Measurements from ENCODE around the gene NAV1. TPM values are rescaled to one million over a fixed set of nuclear protein-coding genes. Genes with fewer than 3 reads are reported as not detected.
A peak's percentile ranks its signal among the peaks of the same experiment; 100 is the strongest.

Gene NAV1
- polyA plus RNA-seq, 2 of the 4 experiments (the other 2 are of a cell fraction) = 3.7 to 8.4 TPM

DNA sequence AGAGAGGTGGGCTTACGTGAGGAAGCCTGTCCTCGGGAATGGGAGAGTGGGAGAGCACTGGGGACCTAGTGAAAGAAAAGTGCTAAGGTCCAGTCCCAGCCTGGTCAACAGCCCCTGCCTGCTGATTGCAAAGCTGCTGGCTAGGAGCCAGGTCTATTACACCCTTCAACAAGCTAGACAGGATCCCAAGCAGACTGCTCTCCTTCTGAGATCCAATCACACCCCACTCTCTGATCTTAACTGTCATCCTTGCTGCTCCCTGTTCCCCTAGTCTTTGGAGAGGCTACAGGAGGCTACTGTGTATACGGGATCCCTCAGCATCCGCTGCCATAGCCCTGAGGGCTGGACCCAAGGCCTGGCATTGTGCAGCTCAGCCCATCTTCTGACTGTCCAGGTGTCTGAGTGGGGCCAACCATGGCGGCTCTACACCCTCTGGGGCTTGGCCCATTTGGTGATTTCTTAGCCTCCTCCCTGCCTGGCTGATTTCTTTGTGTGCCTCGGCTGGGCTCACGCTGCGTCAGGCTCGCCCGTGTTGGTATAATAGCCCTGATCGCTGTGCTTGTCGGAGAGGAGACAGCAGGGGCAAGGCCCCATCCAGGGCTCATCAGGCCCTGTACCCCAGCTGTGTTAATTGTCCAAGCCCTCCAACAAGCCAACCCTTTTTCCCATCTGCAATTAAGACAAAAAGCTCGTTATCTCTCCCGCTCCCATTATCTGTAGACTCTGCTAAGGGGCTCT, 43.9 kb downstream of the NAV1 start:
- ATAC-seq (peak; percentile 45 to 51; a peak in 3 of 6 replicates), FAIRE-seq (no peak), DNase-seq (ENCODE audit: low read depth in 1 of 2, low spot score in 1 of 2) (no peak)
- no peak overlapping the region for H3K4me3 ChIP-seq
- ChIA-PET CTCF (interaction anchor here (0.9 to 9.5 kb wide), 15 partner anchors 9 to 211 kb away, joined by 3 to 84 read pairs (median 6); no protein-coding TSS in a partner anchor), POLR2A (interaction anchor here (0.7 kb wide), 1 partner anchor 39 kb away, joined by 3 read pairs; no protein-coding TSS in a partner anchor)
- H3K4me1 ChIP-seq = peaks cover 37% of the 10 kb centered on the region
- no peaks in the 10 kb centered on the region for H3K9me3 ChIP-seq
- 0 out of 3 replicates have a peak overlapping the region, but pooled peaks have one; percentile 12 for H3K4me2 ChIP-seq
- TF ChIP-seq SMC3 (IDR thresholded peaks at IDR 0.05) = no peak
- no peak for TF ChIP-seq PHF8 (IDR thresholded peaks at IDR 0.05; ENCODE audit: borderline replicate concordance, low read depth)
- TF ChIP-seq FOXS1 (CRISPR knock-in tag; IDR thresholded peaks at IDR 0.05) = no peak
- H3K27ac ChIP-seq = peak overlapping the region; percentile 23 to 73; a peak in 4 of 6 replicates
- WGBS (ENCODE audit: missing lambda C conversion rate) = 89% methylated on average over 13 of the region's 14 CpGs

DNA sequence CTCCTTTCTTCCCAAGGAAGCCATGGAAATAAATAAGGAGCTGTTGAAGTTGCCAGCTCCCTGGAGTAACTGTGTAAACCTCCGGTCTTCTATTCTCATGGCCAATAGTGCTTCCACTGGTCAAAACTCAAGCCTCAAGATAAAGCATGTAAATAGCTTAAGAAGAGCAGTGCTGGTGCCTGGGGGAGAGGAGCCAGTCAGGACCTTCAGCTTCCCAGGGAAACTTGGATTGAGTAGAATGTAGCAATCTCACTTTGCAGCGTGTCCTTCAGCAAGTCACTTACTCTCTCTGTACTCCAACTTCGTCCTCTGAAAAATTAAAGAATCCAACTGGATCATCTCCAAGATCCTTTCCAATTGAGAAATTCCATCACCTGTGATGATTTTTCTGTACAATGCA, 44.7 kb downstream of the NAV1 start:
- Histone ChIP-seq H3K9me3 (no peaks in the 10 kb centered on the region), H3K4me2 (no peak overlapping the region), H3K4me1 (peaks cover 37% of the 10 kb centered on the region), H3K4me3 (no peak overlapping the region), H3K27ac (peak overlapping the region in 1 of 2 experiments; percentile 73; a peak in 2 of 6 replicates)
- ChIA-PET CTCF (interaction anchor here (0.6 to 9.5 kb wide), 7 partner anchors 8 to 209 kb away, joined by 3 to 84 read pairs (median 6); no protein-coding TSS in a partner anchor), POLR2A (no interaction called here)
- DNase-seq (ENCODE audit: low read depth in 1 of 2, low spot score in 1 of 2) (no peak), FAIRE-seq (no peak), ATAC-seq (no peak)
- WGBS (ENCODE audit: missing lambda C conversion rate) = 90% methylated on average over 3 of the region's 3 CpGs
- TF ChIP-seq, protein P1, sequence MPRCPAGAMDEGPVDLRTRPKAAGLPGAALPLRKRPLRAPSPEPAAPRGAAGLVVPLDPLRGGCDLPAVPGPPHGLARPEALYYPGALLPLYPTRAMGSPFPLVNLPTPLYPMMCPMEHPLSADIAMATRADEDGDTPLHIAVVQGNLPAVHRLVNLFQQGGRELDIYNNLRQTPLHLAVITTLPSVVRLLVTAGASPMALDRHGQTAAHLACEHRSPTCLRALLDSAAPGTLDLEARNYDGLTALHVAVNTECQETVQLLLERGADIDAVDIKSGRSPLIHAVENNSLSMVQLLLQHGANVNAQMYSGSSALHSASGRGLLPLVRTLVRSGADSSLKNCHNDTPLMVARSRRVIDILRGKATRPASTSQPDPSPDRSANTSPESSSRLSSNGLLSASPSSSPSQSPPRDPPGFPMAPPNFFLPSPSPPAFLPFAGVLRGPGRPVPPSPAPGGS (IDR thresholded peaks at IDR 0.05) = no peak
- TF ChIP-seq, protein P2, sequence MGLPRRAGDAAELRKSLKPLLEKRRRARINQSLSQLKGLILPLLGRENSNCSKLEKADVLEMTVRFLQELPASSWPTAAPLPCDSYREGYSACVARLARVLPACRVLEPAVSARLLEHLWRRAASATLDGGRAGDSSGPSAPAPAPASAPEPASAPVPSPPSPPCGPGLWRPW (IDR thresholded peaks at IDR 0.05) = no peak
- TF ChIP-seq MAZ (IDR thresholded peaks at IDR 0.05; ENCODE audit: borderline replicate concordance, low read depth, low read length) (no peak), CBX2 (IDR thresholded peaks at IDR 0.05; ENCODE audit: borderline replicate concordance, low read depth) (no peak), CBX8 (IDR thresholded peaks at IDR 0.05) (no peak), EP300 (IDR thresholded peaks at IDR 0.05) (no peak), HOXA7 (CRISPR knock-in tag; IDR thresholded peaks at IDR 0.05) (no peak), ZSCAN20 (CRISPR knock-in tag; IDR thresholded peaks at IDR 0.05) (no peak), ZC3H11A (IDR thresholded peaks at IDR 0.05) (no peak), MYC (IDR thresholded peaks at IDR 0.05; ENCODE audit: borderline replicate concordance, low read length) (no peak), RARB (CRISPR knock-in tag; IDR thresholded peaks at IDR 0.05) (no peak), PHF8 (IDR thresholded peaks at IDR 0.05; ENCODE audit: borderline replicate concordance, low read depth) (no peak), TFCP2L1 (CRISPR knock-in tag; IDR thresholded peaks at IDR 0.05) (no peak), FOXS1 (CRISPR knock-in tag; IDR thresholded peaks at IDR 0.05) (no peak), HOXB13 (CRISPR knock-in tag; IDR thresholded peaks at IDR 0.05; ENCODE audit: low read depth) (no peak), ZNF302 (CRISPR knock-in tag; IDR thresholded peaks at IDR 0.05) (no peak)
- TF ChIP-seq, protein P3, sequence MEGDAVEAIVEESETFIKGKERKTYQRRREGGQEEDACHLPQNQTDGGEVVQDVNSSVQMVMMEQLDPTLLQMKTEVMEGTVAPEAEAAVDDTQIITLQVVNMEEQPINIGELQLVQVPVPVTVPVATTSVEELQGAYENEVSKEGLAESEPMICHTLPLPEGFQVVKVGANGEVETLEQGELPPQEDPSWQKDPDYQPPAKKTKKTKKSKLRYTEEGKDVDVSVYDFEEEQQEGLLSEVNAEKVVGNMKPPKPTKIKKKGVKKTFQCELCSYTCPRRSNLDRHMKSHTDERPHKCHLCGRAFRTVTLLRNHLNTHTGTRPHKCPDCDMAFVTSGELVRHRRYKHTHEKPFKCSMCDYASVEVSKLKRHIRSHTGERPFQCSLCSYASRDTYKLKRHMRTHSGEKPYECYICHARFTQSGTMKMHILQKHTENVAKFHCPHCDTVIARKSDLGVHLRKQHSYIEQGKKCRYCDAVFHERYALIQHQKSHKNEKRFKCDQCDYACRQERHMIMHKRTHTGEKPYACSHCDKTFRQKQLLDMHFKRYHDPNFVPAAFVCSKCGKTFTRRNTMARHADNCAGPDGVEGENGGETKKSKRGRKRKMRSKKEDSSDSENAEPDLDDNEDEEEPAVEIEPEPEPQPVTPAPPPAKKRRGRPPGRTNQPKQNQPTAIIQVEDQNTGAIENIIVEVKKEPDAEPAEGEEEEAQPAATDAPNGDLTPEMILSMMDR (IDR thresholded peaks at IDR 0.05) = no peak
- TF ChIP-seq, protein P4, sequence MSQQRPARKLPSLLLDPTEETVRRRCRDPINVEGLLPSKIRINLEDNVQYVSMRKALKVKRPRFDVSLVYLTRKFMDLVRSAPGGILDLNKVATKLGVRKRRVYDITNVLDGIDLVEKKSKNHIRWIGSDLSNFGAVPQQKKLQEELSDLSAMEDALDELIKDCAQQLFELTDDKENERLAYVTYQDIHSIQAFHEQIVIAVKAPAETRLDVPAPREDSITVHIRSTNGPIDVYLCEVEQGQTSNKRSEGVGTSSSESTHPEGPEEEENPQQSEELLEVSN (IDR thresholded peaks at IDR 0.05; ENCODE audit: borderline replicate concordance, low read depth) = no peak
- TF ChIP-seq, protein P5, sequence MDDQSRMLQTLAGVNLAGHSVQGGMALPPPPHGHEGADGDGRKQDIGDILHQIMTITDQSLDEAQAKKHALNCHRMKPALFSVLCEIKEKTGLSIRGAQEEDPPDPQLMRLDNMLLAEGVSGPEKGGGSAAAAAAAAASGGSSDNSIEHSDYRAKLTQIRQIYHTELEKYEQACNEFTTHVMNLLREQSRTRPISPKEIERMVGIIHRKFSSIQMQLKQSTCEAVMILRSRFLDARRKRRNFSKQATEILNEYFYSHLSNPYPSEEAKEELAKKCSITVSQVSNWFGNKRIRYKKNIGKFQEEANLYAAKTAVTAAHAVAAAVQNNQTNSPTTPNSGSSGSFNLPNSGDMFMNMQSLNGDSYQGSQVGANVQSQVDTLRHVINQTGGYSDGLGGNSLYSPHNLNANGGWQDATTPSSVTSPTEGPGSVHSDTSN (IDR thresholded peaks at IDR 0.05) = no peak
